IMR-90 (cell line): ENCODE data around the gene NAA30. TPM values are rescaled to one million over a fixed set of nuclear protein-coding genes. Genes with fewer than 3 reads are reported as not detected.

Experiments used
- ATAC-seq: fragments of 200-7000 bp; cut with Tn5 transposase; 2 replicates; pipeline ENCODE4 v1.9.1; 2020; ENCODE audit warnings: low read depth, mild to moderate bottlenecking, moderate library complexity
- BruUV-seq: library from RNA; stranded (reverse); fragments of 400-500 nt; replicated peaks from 2 replicates; lab custom pipeline; 2021; lab: Mats Ljungman, UMichigan
- CTCF ChIA-PET: fragments of 300-600 bp; formaldehyde crosslinking; extraction: SDS; loops from one replicate; lab custom pipeline; 2021; ENCODE audit warnings: antibody characterized with exemption; lab: Yijun Ruan, JAX
- POLR2A ChIA-PET: fragments of 300-600 bp; sonication (Branson Sonifier 250); formaldehyde crosslinking; loops from one replicate; lab custom pipeline; 2022; ENCODE audit warnings: antibody characterized with exemption; ENCODE audit not compliant: unreplicated experiment; lab: Charles Lee
- DNase-seq: peaks from one replicate; pipeline ENCODE4 v3.0.0; 2013
- H2AFZ ChIP-seq: replicated peaks from 2 replicates; pipeline ENCODE3; 2013; ENCODE audit warnings: low read length, mild to moderate bottlenecking; ENCODE audit not compliant: poor library complexity
- H2AK5ac ChIP-seq: 2 replicates; pipeline ENCODE4 v1.6.1; 2013; ENCODE audit warnings: low read depth, low read length, inconsistent platforms
- H2AK9ac ChIP-seq: replicated peaks from 2 replicates; pipeline ENCODE3; 2013; ENCODE audit warnings: mild to moderate bottlenecking, low read depth, low read length, moderate library complexity; ENCODE audit not compliant: poor library complexity
- H2BK120ac ChIP-seq: 2 replicates; pipeline ENCODE4 v1.6.1; 2013; ENCODE audit warnings: low read depth, low read length, inconsistent platforms
- H2BK15ac ChIP-seq: 3 replicates; pipeline ENCODE4 v1.6.1; 2013; ENCODE audit warnings: low read depth, low read length, inconsistent platforms
- H2BK20ac ChIP-seq: 2 replicates; pipeline ENCODE4 v1.6.1; 2013; ENCODE audit warnings: low read depth, mild to moderate bottlenecking, inconsistent platforms, low read length, moderate library complexity
- H2BK5ac ChIP-seq: 2 replicates; pipeline ENCODE4 v1.6.1; 2013; ENCODE audit warnings: mild to moderate bottlenecking, low read depth, low read length, inconsistent platforms; ENCODE audit not compliant: poor library complexity, severe bottlenecking
- H3K14ac ChIP-seq: replicated peaks from 2 replicates; pipeline ENCODE4 v1.6.1; 2013; ENCODE audit warnings: low read depth, low read length, inconsistent platforms
- H3K18ac ChIP-seq: 2 replicates; pipeline ENCODE4 v1.6.1; 2013; ENCODE audit warnings: low read depth, low read length, control low read depth
- H3K23ac ChIP-seq: 2 replicates; pipeline ENCODE4 v1.6.1; 2013; ENCODE audit warnings: low read depth, low read length, inconsistent platforms
- H3K27ac ChIP-seq: 2 replicates; pipeline ENCODE4 v1.5.1; 2013; ENCODE audit warnings: mild to moderate bottlenecking, control low read depth, low read length; ENCODE audit not compliant: insufficient read depth
- H3K27me3 ChIP-seq: 2 replicates; pipeline ENCODE4 v1.6.1; 2013; ENCODE audit warnings: low read length; ENCODE audit not compliant: control insufficient read depth, insufficient read depth
- H3K36me3 ChIP-seq: 2 replicates; pipeline ENCODE4 v1.6.1; 2013; ENCODE audit warnings: low read length, mixed read lengths; ENCODE audit not compliant: control insufficient read depth, insufficient read depth
- H3K4ac ChIP-seq: 2 replicates; pipeline ENCODE4 v1.6.1; 2013; ENCODE audit warnings: low read depth, low read length, inconsistent platforms
- H3K4me1 ChIP-seq: 2 replicates; pipeline ENCODE4 v1.6.1; 2013; ENCODE audit warnings: low read length, mixed read lengths; ENCODE audit not compliant: control insufficient read depth, insufficient read depth
- H3K4me2 ChIP-seq: 2 replicates; pipeline ENCODE4 v1.6.1; 2013; ENCODE audit warnings: low read depth, mild to moderate bottlenecking, control low read depth, low read length, moderate library complexity
- H3K4me3 ChIP-seq: 2 replicates; pipeline ENCODE4 v1.5.1; 2013; ENCODE audit warnings: low read depth, mild to moderate bottlenecking, control low read depth, low read length, moderate library complexity; ENCODE audit not compliant: insufficient read depth
- H3K56ac ChIP-seq: 2 replicates; pipeline ENCODE4 v1.6.1; 2013; ENCODE audit warnings: low read length, inconsistent platforms; ENCODE audit not compliant: insufficient read depth; ENCODE audit errors: extremely low read depth
- H3K79me1 ChIP-seq, 2 experiments: 2 replicates each; pipeline ENCODE4 v1.6.1; 2013; ENCODE audit warnings: low read length in 2 of 2, inconsistent platforms in 1 of 2, low read depth in 1 of 2
- H3K9ac ChIP-seq: 2 replicates; pipeline ENCODE4 v1.6.1; 2013; ENCODE audit warnings: low read depth, low read length, control low read depth
- H3K9me1 ChIP-seq: 2 replicates; pipeline ENCODE4 v1.6.1; 2013; ENCODE audit warnings: low read length, inconsistent platforms; ENCODE audit not compliant: insufficient read depth
- H3K9me3 ChIP-seq: 2 replicates; pipeline ENCODE4 v1.6.1; 2013; ENCODE audit warnings: low read length; ENCODE audit not compliant: control insufficient read depth, insufficient read depth
- H4K20me1 ChIP-seq: 2 replicates; pipeline ENCODE4 v1.6.1; 2013; ENCODE audit warnings: low read length, inconsistent platforms; ENCODE audit not compliant: insufficient read depth
- H4K5ac ChIP-seq: 2 replicates; pipeline ENCODE4 v1.6.1; 2013; ENCODE audit warnings: mild to moderate bottlenecking, low read depth, low read length, control low read depth
- H4K8ac ChIP-seq, 2 experiments: 2 replicates each; pipeline ENCODE4 v1.6.1; 2013; ENCODE audit warnings: low read depth in 2 of 2, low read length in 2 of 2, control low read depth in 1 of 2, inconsistent platforms in 1 of 2
- H4K91ac ChIP-seq: 2 replicates; pipeline ENCODE4 v1.6.1; 2013; ENCODE audit warnings: low read depth, low read length, inconsistent platforms; ENCODE audit not compliant: insufficient read depth
- BHLHE40 ChIP-seq: fragments of 150-350 bp; IDR thresholded peaks from 2 replicates; pipeline ENCODE4 v1.6.1; 2016; ENCODE audit warnings: mild to moderate bottlenecking, low read depth, low read length
- CEBPB ChIP-seq: IDR thresholded peaks from 2 replicates; pipeline ENCODE4 v1.6.1; 2012; ENCODE audit warnings: low read depth, low read length, improper control_type of control experiment
- CHD1 ChIP-seq: IDR thresholded peaks from 2 replicates; pipeline ENCODE4 v1.6.1; 2012; ENCODE audit warnings: low read depth, low read length, improper control_type of control experiment
- FOS ChIP-seq: fragments of 150-350 bp; IDR thresholded peaks from 2 replicates; pipeline ENCODE4 v1.6.1; 2016; ENCODE audit warnings: low read depth, low read length
- MAFK ChIP-seq: IDR thresholded peaks from 2 replicates; pipeline ENCODE4 v1.6.1; 2012; ENCODE audit warnings: low read depth, low read length, improper control_type of control experiment
- MAZ ChIP-seq: IDR thresholded peaks from 2 replicates; pipeline ENCODE4 v1.6.1; 2012; ENCODE audit warnings: low read depth, mild to moderate bottlenecking, low read length, improper control_type of control experiment, moderate library complexity, borderline replicate concordance
- NFE2L2 ChIP-seq: fragments of 150-350 bp; IDR thresholded peaks from 2 replicates; pipeline ENCODE4 v1.6.1; 2016; ENCODE audit warnings: low read depth, mild to moderate bottlenecking, low read length
- POLR2A ChIP-seq: IDR thresholded peaks from 2 replicates; pipeline ENCODE4 v1.6.1; 2012; ENCODE audit warnings: mild to moderate bottlenecking, low read depth, low read length
- RCOR1 ChIP-seq: IDR thresholded peaks from 2 replicates; pipeline ENCODE4 v1.6.1; 2012; ENCODE audit warnings: mild to moderate bottlenecking, low read length, improper control_type of control experiment; ENCODE audit not compliant: insufficient replicate concordance
- RFX5 ChIP-seq: IDR thresholded peaks from 2 replicates; pipeline ENCODE4 v1.8.0; 2012; ENCODE audit warnings: low read depth, mild to moderate bottlenecking, low read length, moderate library complexity
- SMC3 ChIP-seq: fragments of 150-350 bp; IDR thresholded peaks from 2 replicates; pipeline ENCODE4 v1.6.1; 2016; ENCODE audit warnings: low read depth, mild to moderate bottlenecking, antibody characterized with exemption, low read length, moderate library complexity
- WGBS, 2 experiments: methylation state at CpG; one replicate each; pipeline versions ENCODE4 v1.1.5 to v1.1.7; 2013; ENCODE audit warnings: missing lambda C conversion rate in 2 of 2; ENCODE audit not compliant: insufficient read length in 1 of 2; ENCODE audit errors: extremely low coverage in 2 of 2; 5-methylcytosine and 5-hydroxymethylcytosine counted together
- dilution Hi-C: fragments of 300-500 bp; cut with HindIII; formaldehyde crosslinking; loops from one replicate; pipeline ENCODE4 v1.14.3; 2018; ENCODE audit warnings: low sequenced_read_pairs; ENCODE audit not compliant: unreplicated experiment
- in situ Hi-C: fragments of 300-500 bp; cut with MboI; formaldehyde crosslinking; loops from 3 replicates; pipeline ENCODE4 v1.14.3; 2019; ENCODE audit warnings: low sequenced_read_pairs, inconsistent platforms, mixed read lengths
- intact Hi-C: fragments of 100-400 bp; cut with micrococcal nuclease; formaldehyde crosslinking; loops from 2 replicates; pipeline ENCODE4 v1.10.0; 2022
- polyA plus RNA-seq, 3 experiments: library from polyadenylated mRNA; depleted of rRNA; stranded (reverse); fragments of >200 nt; gene quantifications; 2 replicates each; pipeline ENCODE4 v1.2.3, GENCODE V29; 2012; ENCODE audit warnings: low replicate concordance in 1 of 3
- total RNA-seq: library from RNA; depleted of rRNA; stranded (reverse); fragments of >200 nt; gene quantifications from 2 replicates; pipeline ENCODE4 v1.2.3, GENCODE V29; 2012
- TF ChIP-seq, protein P1 (sequence below): conservative IDR thresholded peaks from 2 replicates; pipeline ENCODE4 v1.5.1; 2012; ENCODE audit warnings: mild to moderate bottlenecking, low read depth, low read length, improper control_type of control experiment
- TF ChIP-seq, protein P2 (sequence below): fragments of 150-350 bp; IDR thresholded peaks from 2 replicates; pipeline ENCODE4 v1.6.1; 2016; ENCODE audit warnings: low read depth, mild to moderate bottlenecking, low read length, moderate library complexity, borderline replicate concordance
- TF ChIP-seq, protein P3 (sequence below): fragments of 150-350 bp; IDR thresholded peaks from 2 replicates; pipeline ENCODE4 v1.6.1; 2017; ENCODE audit warnings: mild to moderate bottlenecking, antibody characterized with exemption, low read length, low read depth

Gene NAA30
- total and polyA plus RNA-seq, 2 of the 4 experiments (the other 2 are of a cell fraction): 5.8 to 24.4 TPM

DNA sequence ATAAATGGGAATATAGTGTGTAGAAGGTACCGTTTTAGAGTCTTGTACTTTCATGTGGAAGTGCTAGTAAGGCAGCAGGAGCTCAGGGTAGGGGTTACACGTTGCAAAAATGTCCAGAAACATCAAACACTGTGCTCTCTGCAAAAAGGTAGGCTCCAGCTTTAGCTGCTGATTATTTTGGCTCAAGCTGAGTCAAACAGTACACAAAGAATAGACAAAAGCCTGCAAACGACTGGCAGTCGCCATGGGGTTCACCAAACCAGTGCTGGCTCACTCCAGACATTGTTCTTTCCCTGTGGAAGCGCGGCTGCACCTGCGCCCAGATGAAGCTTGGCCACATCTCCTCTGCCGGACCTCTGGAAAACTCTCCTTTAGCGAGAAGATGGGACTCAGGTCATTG lies 45.3 kb upstream of the NAA30 start:
- ChIA-PET CTCF (no interaction called here), POLR2A (interaction anchor here (0.6 to 0.7 kb wide), 2 partner anchors 54 to 789 kb away, joined by 4 read pairs; no protein-coding TSS in a partner anchor)
- Histone ChIP-seq H2AFZ (peak overlapping the region; percentile 67), H3K27ac (no peak overlapping the region), H2AK9ac (no peak overlapping the region), H3K18ac (no peak overlapping the region), H4K5ac (no peak overlapping the region), H3K4me3 (no peak overlapping the region), H3K9ac (no peak overlapping the region), H3K56ac (no peak overlapping the region), H3K79me1 (no peaks in the 10 kb centered on the region), H3K23ac (no peak overlapping the region), H3K4me1 (no peaks in the 10 kb centered on the region), H3K4me2 (no peak overlapping the region), H2BK5ac (no peak overlapping the region), H2BK20ac (no peak overlapping the region), H3K4ac (no peak overlapping the region), H3K9me1 (no peaks in the 10 kb centered on the region), H2BK120ac (no peak overlapping the region), H2BK15ac (no peak overlapping the region), H3K36me3 (no peaks in the 10 kb centered on the region), H4K8ac (no peak overlapping the region), H3K14ac (no peak overlapping the region), H4K91ac (no peak overlapping the region), H3K27me3 (peaks cover 2% of the 10 kb centered on the region; the same call in 1 of the 2 replicates), H3K9me3 (no peaks in the 10 kb centered on the region), H4K20me1 (no peaks in the 10 kb centered on the region), H2AK5ac (no peak overlapping the region)
- TF ChIP-seq RFX5: no peak
- no peak for TF ChIP-seq MAFK
- no peak for TF ChIP-seq FOS
- no peak for TF ChIP-seq MAZ
- TF ChIP-seq BHLHE40: no peak
- TF ChIP-seq, protein P1, sequence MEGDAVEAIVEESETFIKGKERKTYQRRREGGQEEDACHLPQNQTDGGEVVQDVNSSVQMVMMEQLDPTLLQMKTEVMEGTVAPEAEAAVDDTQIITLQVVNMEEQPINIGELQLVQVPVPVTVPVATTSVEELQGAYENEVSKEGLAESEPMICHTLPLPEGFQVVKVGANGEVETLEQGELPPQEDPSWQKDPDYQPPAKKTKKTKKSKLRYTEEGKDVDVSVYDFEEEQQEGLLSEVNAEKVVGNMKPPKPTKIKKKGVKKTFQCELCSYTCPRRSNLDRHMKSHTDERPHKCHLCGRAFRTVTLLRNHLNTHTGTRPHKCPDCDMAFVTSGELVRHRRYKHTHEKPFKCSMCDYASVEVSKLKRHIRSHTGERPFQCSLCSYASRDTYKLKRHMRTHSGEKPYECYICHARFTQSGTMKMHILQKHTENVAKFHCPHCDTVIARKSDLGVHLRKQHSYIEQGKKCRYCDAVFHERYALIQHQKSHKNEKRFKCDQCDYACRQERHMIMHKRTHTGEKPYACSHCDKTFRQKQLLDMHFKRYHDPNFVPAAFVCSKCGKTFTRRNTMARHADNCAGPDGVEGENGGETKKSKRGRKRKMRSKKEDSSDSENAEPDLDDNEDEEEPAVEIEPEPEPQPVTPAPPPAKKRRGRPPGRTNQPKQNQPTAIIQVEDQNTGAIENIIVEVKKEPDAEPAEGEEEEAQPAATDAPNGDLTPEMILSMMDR: no peak
- TF ChIP-seq NFE2L2: no peak
- TF ChIP-seq, protein P2, sequence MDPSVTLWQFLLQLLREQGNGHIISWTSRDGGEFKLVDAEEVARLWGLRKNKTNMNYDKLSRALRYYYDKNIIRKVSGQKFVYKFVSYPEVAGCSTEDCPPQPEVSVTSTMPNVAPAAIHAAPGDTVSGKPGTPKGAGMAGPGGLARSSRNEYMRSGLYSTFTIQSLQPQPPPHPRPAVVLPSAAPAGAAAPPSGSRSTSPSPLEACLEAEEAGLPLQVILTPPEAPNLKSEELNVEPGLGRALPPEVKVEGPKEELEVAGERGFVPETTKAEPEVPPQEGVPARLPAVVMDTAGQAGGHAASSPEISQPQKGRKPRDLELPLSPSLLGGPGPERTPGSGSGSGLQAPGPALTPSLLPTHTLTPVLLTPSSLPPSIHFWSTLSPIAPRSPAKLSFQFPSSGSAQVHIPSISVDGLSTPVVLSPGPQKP: no peak
- TF ChIP-seq POLR2A: no peak
- no peak for TF ChIP-seq CEBPB
- TF ChIP-seq RCOR1: no peak
- TF ChIP-seq, protein P3, sequence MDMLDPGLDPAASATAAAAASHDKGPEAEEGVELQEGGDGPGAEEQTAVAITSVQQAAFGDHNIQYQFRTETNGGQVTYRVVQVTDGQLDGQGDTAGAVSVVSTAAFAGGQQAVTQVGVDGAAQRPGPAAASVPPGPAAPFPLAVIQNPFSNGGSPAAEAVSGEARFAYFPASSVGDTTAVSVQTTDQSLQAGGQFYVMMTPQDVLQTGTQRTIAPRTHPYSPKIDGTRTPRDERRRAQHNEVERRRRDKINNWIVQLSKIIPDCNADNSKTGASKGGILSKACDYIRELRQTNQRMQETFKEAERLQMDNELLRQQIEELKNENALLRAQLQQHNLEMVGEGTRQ: no peak
- no peak for TF ChIP-seq SMC3
- TF ChIP-seq CHD1: no peak
- no peak for DNase-seq
- in situ Hi-C loops: no loop called here
- intact Hi-C loops: no loop called here
- 28% methylated on average over 2 of the region's 9 CpGs; no CpG with 5 or more reads in 1 of the 2 experiments for WGBS, 2 experiments
- dilution Hi-C loops: no loop called here
- no TSS peak for BruUV-seq
- ATAC-seq: no peak
